Fibroblast of lung (primary cell): ENCODE data around the gene RASSF7.

Experiments used
- CTCF ChIP-seq, 2 donors: IDR thresholded peaks in 1 of 2; conservative IDR thresholded peaks in 1 of 2; 1 replicate in 1 of 2; 2 replicates in 1 of 2; pipeline ENCODE4 v1.5.1; 2011 to 2012; ENCODE audit warnings: low read length in 2 of 2, control low read depth in 1 of 2, inconsistent platforms in 1 of 2, low read depth in 1 of 2, mild to moderate bottlenecking in 1 of 2
- EZH2 ChIP-seq: IDR thresholded peaks from 2 replicates; pipeline ENCODE4 v1.5.1; 2012; ENCODE audit warnings: low read length, control low read depth, mild to moderate bottlenecking; ENCODE audit errors: missing control alignments

GRCh38 chr11:601573-602245, 40.9 kb downstream of the RASSF7 start:
- TF ChIP-seq CTCF (conservative IDR thresholded peaks at IDR 0.05 in 1 of 2, IDR thresholded peaks at IDR 0.05 in 1 of 2; ENCODE audit: low read depth in 1 of 2, low read length in 2 of 2) (no peak), EZH2 (no peak)
